ENCODE results near the gene CSF2. TPM values are rescaled to one million over a fixed set of nuclear protein-coding genes. Genes with fewer than 3 reads are reported as not detected.

The CSF2 gene
- total and polyA plus RNA-seq, 2 of the 4 experiments (the other 2 are of a cell fraction), result 0.31 TPM; not detected in 1

DNA sequence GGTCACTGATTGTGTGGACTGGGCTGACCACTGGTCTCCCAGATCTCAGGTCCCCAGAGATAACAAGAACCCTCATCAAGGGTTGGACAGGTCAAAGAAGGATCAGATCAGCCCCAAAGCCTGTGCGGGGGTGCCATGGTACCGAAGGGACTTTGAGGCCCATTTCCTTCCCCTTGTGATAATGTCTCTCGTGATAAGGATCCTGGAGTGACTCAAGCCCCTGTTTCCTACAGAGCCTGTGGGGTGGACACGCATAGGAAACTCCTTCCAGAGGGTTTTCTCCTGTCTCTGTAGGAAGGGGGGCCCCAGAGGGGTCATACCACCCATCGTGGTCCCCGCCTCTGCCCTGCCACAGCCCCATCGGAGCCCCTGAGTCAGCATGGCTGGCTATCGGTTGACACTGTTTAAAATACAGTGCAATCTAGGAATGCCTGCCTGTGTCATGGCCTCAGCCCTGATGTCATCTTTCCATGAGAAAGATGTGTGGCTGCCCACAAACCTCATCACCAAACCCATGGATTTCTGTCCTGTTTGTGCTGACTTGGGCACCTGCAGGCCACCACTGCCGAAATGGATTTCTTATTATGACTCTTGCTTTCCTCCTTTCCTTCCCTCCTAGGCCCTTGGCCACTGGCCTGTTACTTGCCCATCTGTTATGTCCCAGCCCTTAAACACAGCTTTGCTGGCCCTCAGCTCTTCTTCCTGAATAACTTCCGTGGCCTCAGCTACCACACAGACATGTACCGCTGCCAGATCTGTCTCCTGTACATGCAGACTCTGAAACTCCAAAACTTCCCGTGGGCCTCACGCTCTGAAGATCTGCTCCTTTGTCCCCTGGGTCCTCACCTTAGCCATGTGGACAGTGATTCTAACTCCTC lies 2.9 kb upstream of the CSF2 start (continued):
- TF ChIP-seq RFX5 (IDR thresholded peaks at IDR 0.05; ENCODE audit: low read depth, low read length), result no peak
- TF ChIP-seq RCOR1 (IDR thresholded peaks at IDR 0.05; ENCODE audit: insufficient replicate concordance, low read length), result no peak
- TF ChIP-seq NFE2L2 (IDR thresholded peaks at IDR 0.05; ENCODE audit: low read depth, low read length), result peak; percentile 64

DNA sequence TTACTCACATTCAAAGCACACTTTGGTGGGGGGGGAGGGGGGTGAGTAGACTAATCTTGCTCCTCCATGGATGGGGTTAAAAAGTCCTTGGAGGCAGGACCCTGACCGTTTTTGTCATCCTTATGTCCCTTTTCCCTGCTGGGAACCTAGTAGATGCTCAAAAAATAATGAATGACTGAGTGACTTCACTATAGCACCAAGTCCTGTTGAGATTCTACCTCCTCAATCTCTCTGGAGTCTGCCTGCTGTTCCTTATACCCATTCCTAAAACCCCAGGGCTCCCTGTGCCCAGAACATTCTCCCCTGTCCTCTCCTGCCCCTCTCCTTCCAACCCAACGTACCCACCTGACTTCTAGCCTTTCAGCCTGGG lies 2.3 kb upstream of the CSF2 start:
- Histone ChIP-seq H2AFZ (replicated peaks; ENCODE audit: low read length, poor library complexity) (peak overlapping the region; percentile 26), H3K18ac (ENCODE audit: low read depth, low read length) (no peak overlapping the region), H4K91ac (ENCODE audit: insufficient read depth, low read depth, low read length) (peak overlapping the region; percentile 68; the same call in 1 of the 2 replicates), H2BK120ac (ENCODE audit: low read depth, low read length) (peak overlapping the region; percentile 72), H2AK9ac (replicated peaks; ENCODE audit: low read depth, low read length, poor library complexity) (no peak overlapping the region), H4K20me1 (ENCODE audit: insufficient read depth, low read length) (no peaks in the 10 kb centered on the region), H3K36me3 (ENCODE audit: control insufficient read depth, insufficient read depth, low read length) (no peaks in the 10 kb centered on the region), H2AK5ac (ENCODE audit: low read depth, low read length) (no peak overlapping the region), H4K5ac (ENCODE audit: low read depth, low read length) (no peak overlapping the region), H3K79me1 (ENCODE audit: low read depth in 1 of 2, low read length in 2 of 2) (no peaks in the 10 kb centered on the region), H3K27me3 (ENCODE audit: control insufficient read depth, insufficient read depth, low read length) (no peaks in the 10 kb centered on the region), H2BK5ac (ENCODE audit: low read depth, low read length, poor library complexity, severe bottlenecking) (no peak overlapping the region), H3K4me1 (ENCODE audit: control insufficient read depth, insufficient read depth, low read length) (peaks cover 10% of the 10 kb centered on the region), H2BK20ac (ENCODE audit: low read depth, low read length) (peak overlapping the region; percentile 39; the same call in 1 of the 2 replicates), H3K9me1 (ENCODE audit: insufficient read depth, low read length) (peaks cover 8% of the 10 kb centered on the region; the same call in 1 of the 2 replicates), H3K4ac (ENCODE audit: low read depth, low read length) (peak overlapping the region; percentile 71), H3K4me3 (ENCODE audit: insufficient read depth, low read depth, low read length) (no peak overlapping the region), H4K8ac (ENCODE audit: low read depth in 2 of 2, low read length in 2 of 2) (no peak overlapping the region), H3K9me3 (ENCODE audit: control insufficient read depth, insufficient read depth, low read length) (no peaks in the 10 kb centered on the region), H3K27ac (ENCODE audit: insufficient read depth, low read length) (no peak overlapping the region), H3K9ac (ENCODE audit: low read depth, low read length) (no peak overlapping the region), H3K4me2 (ENCODE audit: low read depth, low read length) (no peak overlapping the region), H2BK15ac (ENCODE audit: low read depth, low read length) (peak overlapping the region; percentile 4; the same call in 1 of the 3 replicates), H3K56ac (ENCODE audit: extremely low read depth, insufficient read depth, low read length) (no peak overlapping the region), H3K23ac (ENCODE audit: low read depth, low read length) (no peak overlapping the region), H3K14ac (replicated peaks; ENCODE audit: low read depth, low read length) (no peak overlapping the region; the same call in 1 of the 2 replicates)
- in situ Hi-C loops (cut with MboI; ENCODE audit: low sequenced_read_pairs), result no loop called here
- intact Hi-C loops (cut with micrococcal nuclease), result no loop called here
- DNase-seq, result no peak
- 100% methylated on average over 1 of the region's 2 CpGs; no CpG with 5 or more reads in 1 of the 2 experiments for WGBS, 2 experiments (ENCODE audit: extremely low coverage in 2 of 2, insufficient read length in 1 of 2)
- TF ChIP-seq MAZ (IDR thresholded peaks at IDR 0.05; ENCODE audit: borderline replicate concordance, low read depth, low read length) (no peak), RCOR1 (IDR thresholded peaks at IDR 0.05; ENCODE audit: insufficient replicate concordance, low read length) (no peak), POLR2A (IDR thresholded peaks at IDR 0.05; ENCODE audit: low read depth, low read length) (no peak), CEBPB (IDR thresholded peaks at IDR 0.05; ENCODE audit: low read depth, low read length) (no peak), RFX5 (IDR thresholded peaks at IDR 0.05; ENCODE audit: low read depth, low read length) (no peak), RAD21 (IDR thresholded peaks at IDR 0.05; ENCODE audit: low read length) (no peak), NFE2L2 (IDR thresholded peaks at IDR 0.05; ENCODE audit: low read depth, low read length) (no peak)
- TF ChIP-seq, protein P1, sequence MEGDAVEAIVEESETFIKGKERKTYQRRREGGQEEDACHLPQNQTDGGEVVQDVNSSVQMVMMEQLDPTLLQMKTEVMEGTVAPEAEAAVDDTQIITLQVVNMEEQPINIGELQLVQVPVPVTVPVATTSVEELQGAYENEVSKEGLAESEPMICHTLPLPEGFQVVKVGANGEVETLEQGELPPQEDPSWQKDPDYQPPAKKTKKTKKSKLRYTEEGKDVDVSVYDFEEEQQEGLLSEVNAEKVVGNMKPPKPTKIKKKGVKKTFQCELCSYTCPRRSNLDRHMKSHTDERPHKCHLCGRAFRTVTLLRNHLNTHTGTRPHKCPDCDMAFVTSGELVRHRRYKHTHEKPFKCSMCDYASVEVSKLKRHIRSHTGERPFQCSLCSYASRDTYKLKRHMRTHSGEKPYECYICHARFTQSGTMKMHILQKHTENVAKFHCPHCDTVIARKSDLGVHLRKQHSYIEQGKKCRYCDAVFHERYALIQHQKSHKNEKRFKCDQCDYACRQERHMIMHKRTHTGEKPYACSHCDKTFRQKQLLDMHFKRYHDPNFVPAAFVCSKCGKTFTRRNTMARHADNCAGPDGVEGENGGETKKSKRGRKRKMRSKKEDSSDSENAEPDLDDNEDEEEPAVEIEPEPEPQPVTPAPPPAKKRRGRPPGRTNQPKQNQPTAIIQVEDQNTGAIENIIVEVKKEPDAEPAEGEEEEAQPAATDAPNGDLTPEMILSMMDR (conservative IDR thresholded peaks at IDR 0.05; ENCODE audit: low read depth, low read length), result no peak
- no peak for ATAC-seq (ENCODE audit: low read depth)
- CTCF ChIA-PET, result no interaction called here
- dilution Hi-C loops (cut with HindIII; ENCODE audit: low sequenced_read_pairs, unreplicated experiment), result no loop called here
- BruUV-seq (replicated peaks), result no TSS peak
- POLR2A ChIA-PET (ENCODE audit: unreplicated experiment), result no interaction called here
